MCF 10A (cell line): ENCODE data around the gene HES2. TPM values are rescaled to one million over a fixed set of nuclear protein-coding genes. Genes with fewer than 3 reads are reported as not detected.

Source experiments
- BruUV-seq: library from RNA; stranded (reverse); fragments of 400-500 nt; replicated peaks from 2 replicates; lab custom pipeline; 2021; lab: Mats Ljungman, UMichigan
- CTCF ChIA-PET: fragments of 300-600 bp; sonication (Branson Sonifier 250); formaldehyde crosslinking; extraction: SDS; loops from one replicate; lab custom pipeline; 2021; ENCODE audit warnings: antibody characterized with exemption, inconsistent platforms; lab: Yijun Ruan, JAX
- POLR2A ChIA-PET: fragments of 300-600, 350-650 bp; sonication (Branson Sonifier 250); formaldehyde crosslinking; extraction: SDS; loops from one replicate; lab custom pipeline; 2020; ENCODE audit warnings: antibody characterized with exemption, inconsistent platforms; lab: Yijun Ruan, JAX
- DNase-seq: peaks from one replicate; pipeline ENCODE4 v3.0.0-alpha.2; 2018; ENCODE audit not compliant: unreplicated experiment
- H3K27ac Mint-ChIP-seq: one replicate; pipeline ENCODE4 v1.8.0; 2022; ENCODE audit warnings: mild to moderate bottlenecking, low read depth, mixed read lengths; ENCODE audit not compliant: unreplicated experiment
- H3K27me3 Mint-ChIP-seq: one replicate; pipeline ENCODE4 v1.8.0; 2022; ENCODE audit warnings: mixed read lengths; ENCODE audit not compliant: insufficient read depth, unreplicated experiment
- H3K36me3 Mint-ChIP-seq: one replicate; pipeline ENCODE4 v1.8.0; 2022; ENCODE audit warnings: mild to moderate bottlenecking, moderate library complexity, mixed read lengths; ENCODE audit not compliant: insufficient read depth, unreplicated experiment
- H3K4me1 Mint-ChIP-seq: one replicate; pipeline ENCODE4 v1.8.0; 2022; ENCODE audit warnings: mixed read lengths; ENCODE audit not compliant: insufficient read depth, unreplicated experiment
- H3K4me3 Mint-ChIP-seq: one replicate; pipeline ENCODE4 v1.8.0; 2022; ENCODE audit warnings: mild to moderate bottlenecking, moderate library complexity, mixed read lengths; ENCODE audit not compliant: unreplicated experiment
- H3K9me3 Mint-ChIP-seq: one replicate; pipeline ENCODE4 v1.8.0; 2022; ENCODE audit warnings: mixed read lengths; ENCODE audit not compliant: unreplicated experiment
- CTCF ChIP-seq: fragments of 200-600 bp; IDR thresholded peaks from one replicate; pipeline ENCODE4 v1.8.0; 2022; ENCODE audit warnings: antibody characterized with exemption, mild to moderate bottlenecking; ENCODE audit not compliant: unreplicated experiment
- intact Hi-C: fragments of 100-400 bp; cut with micrococcal nuclease; formaldehyde crosslinking; loops from 2 replicates; pipeline ENCODE4 v1.14.1; 2022
- total RNA-seq: library from RNA; stranded (reverse); gene quantifications from 2 replicates; pipeline ENCODE4 v1.2.3, GENCODE V29; 2022

Gene HES2
- total RNA-seq, 1 experiment from 2014 or later: 7.6 TPM

GRCh38 chr1:6370006-6370405 is 49.7 kb downstream of the HES2 start:
- ChIA-PET POLR2A (interaction anchor here (0.6 to 10.1 kb wide), 5 partner anchors 10 to 239 kb away, joined by 3 to 128 read pairs (median 4); no protein-coding TSS in a partner anchor), CTCF (interaction anchor here (0.6 to 1.7 kb wide), 9 partner anchors 9 to 185 kb away, joined by 3 to 6 read pairs (median 3); partner anchors contain the start of gene NOL9)
- Mint-ChIP-seq H3K4me3 (no peak overlapping the region), H3K9me3 (no peaks in the 10 kb centered on the region), H3K36me3 (peaks cover 5% of the 10 kb centered on the region), H3K4me1 (peaks cover 10% of the 10 kb centered on the region), H3K27me3 (no peaks in the 10 kb centered on the region), H3K27ac (no peak overlapping the region)
- no peak for TF ChIP-seq CTCF
- DNase-seq: no peak
- intact Hi-C loops: no loop called here
- BruUV-seq: no TSS peak

GRCh38 chr1:6367381-6368012 is 52.2 kb downstream of the HES2 start:
- no peak overlapping the region for H3K4me3 Mint-ChIP-seq
- H3K4me1 Mint-ChIP-seq: peaks cover 17% of the 10 kb centered on the region
- POLR2A ChIA-PET: interaction anchor here (0.6 to 10.1 kb wide), 15 partner anchors 10 to 410 kb away, joined by 3 to 128 read pairs (median 4); partner anchors contain the start of genes ACOT7 and HES2
- DNase-seq: peak; percentile 69
- intact Hi-C loops: no loop called here
- TF ChIP-seq CTCF: no peak
- no peaks in the 10 kb centered on the region for H3K9me3 Mint-ChIP-seq
- no TSS peak for BruUV-seq
- H3K27ac Mint-ChIP-seq: peak overlapping the region; percentile 64
- H3K36me3 Mint-ChIP-seq: peaks cover 5% of the 10 kb centered on the region
- H3K27me3 Mint-ChIP-seq: no peaks in the 10 kb centered on the region
- CTCF ChIA-PET: interaction anchor here (0.6 to 3.4 kb wide), 18 partner anchors 9 to 163 kb away, joined by 3 to 30 read pairs (median 4); partner anchors contain the start of gene ACOT7

- H3K27me3 Mint-ChIP-seq: no peaks in the 10 kb centered on the region
- BruUV-seq: no TSS peak
- ChIA-PET CTCF (interaction anchor here (0.6 to 9.6 kb wide), 4 partner anchors 20 to 39 kb away, joined by 4 to 188 read pairs (median 52); no protein-coding TSS in a partner anchor), POLR2A (interaction anchor here (6.3 kb wide), 1 partner anchor 28 kb away, joined by 38 read pairs; the partner anchor contains the start of gene ACOT7)
- no peaks in the 10 kb centered on the region for H3K36me3 Mint-ChIP-seq
- intact Hi-C loops: no loop called here
- DNase-seq: no peak
- no peaks in the 10 kb centered on the region for H3K9me3 Mint-ChIP-seq
- no peak for TF ChIP-seq CTCF
- peaks cover 17% of the 10 kb centered on the region for H3K4me1 Mint-ChIP-seq
- H3K27ac Mint-ChIP-seq: peak overlapping the region; percentile 81
- no peak overlapping the region for H3K4me3 Mint-ChIP-seq
Observed at GRCh38 chr1:6365047-6365446, 54.7 kb downstream of the HES2 start.
